HepG2 (cell line): ENCODE results near the gene MRPS7. TPM values are rescaled to one million over a fixed set of nuclear protein-coding genes. Genes with fewer than 3 reads are reported as not detected.

Source experiments
- KAT7 ChIP-seq: IDR thresholded peaks from 2 replicates; pipeline ENCODE4 v1.6.1; 2018; ENCODE audit warnings: borderline replicate concordance, missing compliant biosample characterization
- PAX8 ChIP-seq: sonication (generic); formaldehyde crosslinking; IDR thresholded peaks from 2 replicates; pipeline ENCODE4 v1.8.0; 2022; ENCODE audit warnings: mild to moderate bottlenecking, missing genetic modification reagents, borderline replicate concordance
- WIZ ChIP-seq: sonication (generic); formaldehyde crosslinking; IDR thresholded peaks from 2 replicates; pipeline ENCODE4 v1.5.1; 2020; ENCODE audit warnings: mild to moderate bottlenecking, missing genetic modification reagents
- ZNF274 ChIP-seq: sonication (generic); formaldehyde crosslinking; IDR thresholded peaks from 2 replicates; pipeline ENCODE4 v1.5.1; 2020; ENCODE audit warnings: mild to moderate bottlenecking, missing genetic modification reagents
- ZNF678 ChIP-seq: sonication (generic); formaldehyde crosslinking; IDR thresholded peaks from 2 replicates; pipeline ENCODE4 v1.4.0; 2020; ENCODE audit warnings: mild to moderate bottlenecking, missing genetic modification reagents
- ZNF746 ChIP-seq: sonication (generic); formaldehyde crosslinking; IDR thresholded peaks from 2 replicates; pipeline ENCODE4 v1.8.0; 2022; ENCODE audit warnings: mild to moderate bottlenecking, missing genetic modification reagents
- polyA plus RNA-seq, 8 experiments: library from polyadenylated mRNA; depleted of rRNA in 3 of 8; stranded (reverse) in 7 of 8; unstranded in 1 of 8; fragments of >200 nt; fragmentation: Illumina TruSeq in 4 of 8; extraction: Trizol in 4 of 8; gene quantifications; 2 replicates each; pipeline versions ENCODE4 v1.2.1 to v1.2.3, GENCODE V29; 2011 to 2016; ENCODE audit warnings: low read depth in 4 of 8, missing spikeins in 1 of 8, mixed read lengths in 1 of 8; ENCODE audit not compliant: insufficient read depth in 1 of 8
- total RNA-seq, 5 experiments: library from RNA; depleted of rRNA; stranded (reverse); fragments of >200 nt; fragmentation: Illumina TruSeq; extraction: Trizol; gene quantifications; 2 replicates each; pipeline ENCODE4 v1.2.3, GENCODE V29; 2016; ENCODE audit warnings: low read depth in 1 of 5
- TF ChIP-seq, protein P1 (sequence below), 2 experiments: sonication (generic) in 1 of 2; formaldehyde crosslinking in 1 of 2; IDR thresholded peaks; 2 replicates each; pipeline versions ENCODE4 v1.5.1 to v1.6.1; 2011 to 2020; ENCODE audit warnings: borderline replicate concordance in 1 of 2, low read depth in 1 of 2, low read length in 1 of 2, mild to moderate bottlenecking in 1 of 2, missing genetic modification reagents in 1 of 2, moderate library complexity in 1 of 2
- TF ChIP-seq, protein P2 (sequence below): sonication (generic); formaldehyde crosslinking; IDR thresholded peaks from 2 replicates; pipeline ENCODE4 v1.8.1; 2022; ENCODE audit warnings: low read depth, mild to moderate bottlenecking, missing genetic modification reagents
- TF ChIP-seq, protein P3 (sequence below): IDR thresholded peaks from 2 replicates; pipeline ENCODE4 v1.6.1; 2012; ENCODE audit warnings: inconsistent platforms
- TF ChIP-seq, protein P4 (sequence below): sonication (generic); formaldehyde crosslinking; IDR thresholded peaks from one replicate; pipeline ENCODE4 v1.5.1; 2020; ENCODE audit warnings: mild to moderate bottlenecking, missing genetic modification reagents; ENCODE audit errors: not compliant biosample characterization
- TF ChIP-seq, protein P5 (sequence below): sonication (generic); formaldehyde crosslinking; IDR thresholded peaks from 2 replicates; pipeline ENCODE4 v1.8.1; 2023; ENCODE audit warnings: mild to moderate bottlenecking, missing genetic modification reagents

Gene MRPS7
- total and polyA plus RNA-seq, 2 of the 13 experiments (the other 11 are each of a cell fraction or from before 2014, with no cell fraction given): 97.0 to 162 TPM

DNA sequence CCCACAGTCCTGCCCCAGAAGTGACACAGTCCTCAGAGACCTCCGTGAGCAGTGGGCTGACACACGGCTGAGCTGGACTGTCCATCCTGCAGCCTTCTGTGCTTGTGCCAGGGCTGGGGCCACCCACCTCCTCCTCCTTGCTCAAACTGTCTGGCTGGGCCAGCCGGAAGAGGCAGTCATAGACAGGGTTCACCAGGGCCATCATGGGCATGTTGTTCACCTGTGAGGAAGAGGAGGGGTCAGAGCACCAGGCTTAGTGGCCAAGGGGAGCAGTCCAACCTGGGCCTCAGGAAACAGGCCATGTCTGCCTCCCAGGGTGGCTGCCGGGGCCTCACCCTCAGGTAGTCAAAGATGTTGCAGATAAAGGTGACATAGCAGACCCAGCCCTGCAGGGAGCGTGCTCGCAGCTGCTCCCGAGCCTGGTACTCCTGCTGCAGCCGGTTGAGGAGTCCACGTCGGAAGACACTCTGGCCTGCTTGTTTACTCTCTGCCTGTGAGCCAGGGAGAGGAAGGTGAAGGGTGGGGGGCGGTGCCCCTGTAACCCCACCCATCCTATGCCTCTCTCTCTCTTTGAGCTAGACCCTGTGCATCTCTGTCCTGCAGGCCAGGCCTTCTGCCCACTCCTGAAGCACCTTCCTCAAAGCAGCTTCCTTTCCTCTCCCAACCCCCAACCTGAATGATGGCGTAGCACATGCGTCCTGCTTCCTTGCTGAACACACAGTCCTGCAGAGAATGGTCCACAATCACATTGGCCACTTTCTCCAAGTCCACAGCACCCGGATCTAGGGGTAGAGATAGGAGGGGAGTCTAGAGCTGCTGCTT, 5.9 kb downstream of the MRPS7 start (continued):
- TF ChIP-seq, protein P1, sequence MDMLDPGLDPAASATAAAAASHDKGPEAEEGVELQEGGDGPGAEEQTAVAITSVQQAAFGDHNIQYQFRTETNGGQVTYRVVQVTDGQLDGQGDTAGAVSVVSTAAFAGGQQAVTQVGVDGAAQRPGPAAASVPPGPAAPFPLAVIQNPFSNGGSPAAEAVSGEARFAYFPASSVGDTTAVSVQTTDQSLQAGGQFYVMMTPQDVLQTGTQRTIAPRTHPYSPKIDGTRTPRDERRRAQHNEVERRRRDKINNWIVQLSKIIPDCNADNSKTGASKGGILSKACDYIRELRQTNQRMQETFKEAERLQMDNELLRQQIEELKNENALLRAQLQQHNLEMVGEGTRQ (IDR thresholded peaks at IDR 0.05; ENCODE audit: low read depth, low read length): no peak
- TF ChIP-seq, protein P1 (CRISPR knock-in tag; IDR thresholded peaks at IDR 0.05; ENCODE audit: borderline replicate concordance): no peak
- TF ChIP-seq KAT7 (CRISPR knock-in tag) (peak; percentile 46; the same call in 1 of the 2 replicates), ZNF746 (CRISPR knock-in tag) (peak; percentile 17; the same call in 1 of the 2 replicates), PAX8 (0 out of 2 replicates have a peak, but pooled peaks have one; percentile 47), ZNF274 (peak; percentile 92), ZNF678 (CRISPR knock-in tag) (no peak), WIZ (no peak)
- TF ChIP-seq, protein P2, sequence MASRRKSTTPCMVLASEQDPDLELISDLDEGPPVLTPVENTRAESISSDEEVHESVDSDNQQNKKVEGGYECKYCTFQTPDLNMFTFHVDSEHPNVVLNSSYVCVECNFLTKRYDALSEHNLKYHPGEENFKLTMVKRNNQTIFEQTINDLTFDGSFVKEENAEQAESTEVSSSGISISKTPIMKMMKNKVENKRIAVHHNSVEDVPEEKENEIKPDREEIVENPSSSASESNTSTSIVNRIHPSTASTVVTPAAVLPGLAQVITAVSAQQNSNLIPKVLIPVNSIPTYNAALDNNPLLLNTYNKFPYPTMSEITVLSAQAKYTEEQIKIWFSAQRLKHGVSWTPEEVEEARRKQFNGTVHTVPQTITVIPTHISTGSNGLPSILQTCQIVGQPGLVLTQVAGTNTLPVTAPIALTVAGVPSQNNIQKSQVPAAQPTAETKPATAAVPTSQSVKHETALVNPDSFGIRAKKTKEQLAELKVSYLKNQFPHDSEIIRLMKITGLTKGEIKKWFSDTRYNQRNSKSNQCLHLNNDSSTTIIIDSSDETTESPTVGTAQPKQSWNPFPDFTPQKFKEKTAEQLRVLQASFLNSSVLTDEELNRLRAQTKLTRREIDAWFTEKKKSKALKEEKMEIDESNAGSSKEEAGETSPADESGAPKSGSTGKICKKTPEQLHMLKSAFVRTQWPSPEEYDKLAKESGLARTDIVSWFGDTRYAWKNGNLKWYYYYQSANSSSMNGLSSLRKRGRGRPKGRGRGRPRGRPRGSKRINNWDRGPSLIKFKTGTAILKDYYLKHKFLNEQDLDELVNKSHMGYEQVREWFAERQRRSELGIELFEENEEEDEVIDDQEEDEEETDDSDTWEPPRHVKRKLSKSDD (CRISPR knock-in tag): peak; percentile 87
- TF ChIP-seq, protein P3, sequence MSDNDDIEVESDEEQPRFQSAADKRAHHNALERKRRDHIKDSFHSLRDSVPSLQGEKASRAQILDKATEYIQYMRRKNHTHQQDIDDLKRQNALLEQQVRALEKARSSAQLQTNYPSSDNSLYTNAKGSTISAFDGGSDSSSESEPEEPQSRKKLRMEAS: peak; percentile 81
- TF ChIP-seq, protein P4, sequence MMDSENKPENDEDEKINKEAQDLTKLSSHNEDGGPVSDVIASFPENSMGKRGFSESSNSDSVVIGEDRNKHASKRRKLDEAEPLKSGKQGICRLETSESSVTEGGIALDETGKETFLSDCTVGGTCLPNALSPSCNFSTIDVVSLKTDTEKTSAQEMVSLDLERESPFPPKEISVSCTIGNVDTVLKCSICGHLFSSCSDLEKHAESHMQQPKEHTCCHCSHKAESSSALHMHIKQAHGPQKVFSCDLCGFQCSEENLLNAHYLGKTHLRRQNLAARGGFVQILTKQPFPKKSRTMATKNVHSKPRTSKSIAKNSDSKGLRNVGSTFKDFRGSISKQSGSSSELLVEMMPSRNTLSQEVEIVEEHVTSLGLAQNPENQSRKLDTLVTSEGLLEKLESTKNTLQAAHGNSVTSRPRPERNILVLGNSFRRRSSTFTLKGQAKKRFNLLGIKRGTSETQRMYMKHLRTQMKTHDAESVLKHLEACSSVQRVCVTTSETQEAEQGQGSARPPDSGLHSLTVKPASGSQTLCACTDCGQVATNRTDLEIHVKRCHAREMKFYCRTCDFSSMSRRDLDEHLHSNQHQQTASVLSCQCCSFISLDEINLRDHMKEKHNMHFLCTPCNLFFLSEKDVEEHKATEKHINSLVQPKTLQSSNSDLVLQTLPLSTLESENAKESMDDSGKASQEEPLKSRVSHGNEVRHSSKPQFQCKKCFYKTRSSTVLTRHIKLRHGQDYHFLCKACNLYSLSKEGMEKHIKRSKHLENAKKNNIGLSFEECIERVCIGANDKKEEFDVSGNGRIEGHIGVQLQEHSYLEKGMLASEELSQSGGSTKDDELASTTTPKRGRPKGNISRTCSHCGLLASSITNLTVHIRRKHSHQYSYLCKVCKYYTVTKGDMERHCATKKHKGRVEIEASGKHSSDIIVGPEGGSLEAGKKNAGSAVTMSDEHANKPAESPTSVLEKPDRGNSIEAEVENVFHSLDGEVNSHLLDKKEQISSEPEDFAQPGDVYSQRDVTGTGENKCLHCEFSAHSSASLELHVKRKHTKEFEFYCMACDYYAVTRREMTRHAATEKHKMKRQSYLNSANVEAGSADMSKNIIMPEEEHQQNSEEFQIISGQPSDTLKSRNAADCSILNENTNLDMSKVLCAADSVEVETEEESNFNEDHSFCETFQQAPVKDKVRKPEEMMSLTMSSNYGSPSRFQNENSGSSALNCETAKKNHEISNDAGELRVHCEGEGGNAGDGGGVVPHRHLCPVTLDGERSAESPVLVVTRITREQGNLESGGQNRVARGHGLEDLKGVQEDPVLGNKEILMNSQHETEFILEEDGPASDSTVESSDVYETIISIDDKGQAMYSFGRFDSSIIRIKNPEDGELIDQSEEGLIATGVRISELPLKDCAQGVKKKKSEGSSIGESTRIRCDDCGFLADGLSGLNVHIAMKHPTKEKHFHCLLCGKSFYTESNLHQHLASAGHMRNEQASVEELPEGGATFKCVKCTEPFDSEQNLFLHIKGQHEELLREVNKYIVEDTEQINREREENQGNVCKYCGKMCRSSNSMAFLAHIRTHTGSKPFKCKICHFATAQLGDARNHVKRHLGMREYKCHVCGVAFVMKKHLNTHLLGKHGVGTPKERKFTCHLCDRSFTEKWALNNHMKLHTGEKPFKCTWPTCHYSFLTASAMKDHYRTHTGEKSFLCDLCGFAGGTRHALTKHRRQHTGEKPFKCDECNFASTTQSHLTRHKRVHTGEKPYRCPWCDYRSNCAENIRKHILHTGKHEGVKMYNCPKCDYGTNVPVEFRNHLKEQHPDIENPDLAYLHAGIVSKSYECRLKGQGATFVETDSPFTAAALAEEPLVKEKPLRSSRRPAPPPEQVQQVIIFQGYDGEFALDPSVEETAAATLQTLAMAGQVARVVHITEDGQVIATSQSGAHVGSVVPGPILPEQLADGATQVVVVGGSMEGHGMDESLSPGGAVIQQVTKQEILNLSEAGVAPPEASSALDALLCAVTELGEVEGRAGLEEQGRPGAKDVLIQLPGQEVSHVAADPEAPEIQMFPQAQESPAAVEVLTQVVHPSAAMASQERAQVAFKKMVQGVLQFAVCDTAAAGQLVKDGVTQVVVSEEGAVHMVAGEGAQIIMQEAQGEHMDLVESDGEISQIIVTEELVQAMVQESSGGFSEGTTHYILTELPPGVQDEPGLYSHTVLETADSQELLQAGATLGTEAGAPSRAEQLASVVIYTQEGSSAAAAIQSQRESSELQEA: no peak
- TF ChIP-seq, protein P5, sequence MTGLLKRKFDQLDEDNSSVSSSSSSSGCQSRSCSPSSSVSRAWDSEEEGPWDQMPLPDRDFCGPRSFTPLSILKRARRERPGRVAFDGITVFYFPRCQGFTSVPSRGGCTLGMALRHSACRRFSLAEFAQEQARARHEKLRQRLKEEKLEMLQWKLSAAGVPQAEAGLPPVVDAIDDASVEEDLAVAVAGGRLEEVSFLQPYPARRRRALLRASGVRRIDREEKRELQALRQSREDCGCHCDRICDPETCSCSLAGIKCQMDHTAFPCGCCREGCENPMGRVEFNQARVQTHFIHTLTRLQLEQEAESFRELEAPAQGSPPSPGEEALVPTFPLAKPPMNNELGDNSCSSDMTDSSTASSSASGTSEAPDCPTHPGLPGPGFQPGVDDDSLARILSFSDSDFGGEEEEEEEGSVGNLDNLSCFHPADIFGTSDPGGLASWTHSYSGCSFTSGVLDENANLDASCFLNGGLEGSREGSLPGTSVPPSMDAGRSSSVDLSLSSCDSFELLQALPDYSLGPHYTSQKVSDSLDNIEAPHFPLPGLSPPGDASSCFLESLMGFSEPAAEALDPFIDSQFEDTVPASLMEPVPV (CRISPR knock-in tag): 0 out of 2 replicates have a peak, but pooled peaks have one; percentile 65
